Panc1 (cell line): Measurements from ENCODE around the gene LRRC46.

Source experiments
- CTCF ChIP-seq: fragments of 450-650 bp; IDR thresholded peaks from 2 replicates; pipeline ENCODE4 v1.5.1; 2017; ENCODE audit warnings: mild to moderate bottlenecking
- POLR2AphosphoS5 ChIP-seq: IDR thresholded peaks from 2 replicates; pipeline ENCODE4 v1.6.1; 2012; ENCODE audit warnings: mild to moderate bottlenecking, low read depth, low read length, moderate library complexity
- SIN3A ChIP-seq: IDR thresholded peaks from 2 replicates; pipeline ENCODE4 v1.6.1; 2012; ENCODE audit warnings: low read depth, mild to moderate bottlenecking, low read length, moderate library complexity, borderline replicate concordance; ENCODE audit not compliant: insufficient read depth

- TF ChIP-seq SIN3A (no peak), POLR2AphosphoS5 (no peak), CTCF (no peak)
These were observed 53.6 kb downstream of the LRRC46 start for GRCh38 chr17:47884905-47885730.
